Body of pancreas (tissue), 4 donors: ENCODE results near the gene DGKD. TPM values are rescaled to one million over a fixed set of nuclear protein-coding genes. Genes with fewer than 3 reads are reported as not detected.

Experiments used
- ATAC-seq: fragments of 150-250 bp; one replicate; pipeline ENCODE4 v1.9.1; 2016
- DNase-seq, 4 donors: peaks; one replicate each; pipeline ENCODE4 v3.0.0-alpha.2; 2019
- H3K27ac ChIP-seq, 4 donors: fragments of 200-600 bp; sonication (generic); 1 replicate in 3 of 4; 2 replicates in 1 of 4; pipeline versions ENCODE4 v1.5.1 to v1.6.1; 2016 to 2019; ENCODE audit warnings: mild to moderate bottlenecking in 1 of 4, mixed read lengths in 1 of 4, moderate library complexity in 1 of 4
- H3K27me3 ChIP-seq, 2 donors: fragments of 200-600 bp; sonication (generic); one replicate each; pipeline ENCODE4 v1.6.0; 2016; ENCODE audit warnings: mild to moderate bottlenecking in 1 of 2
- H3K36me3 ChIP-seq, 2 donors: fragments of 200-600 bp; sonication (generic); replicated peaks in 1 of 2; 2 replicates each; pipeline ENCODE4 v1.5.1; 2016; ENCODE audit warnings: low read depth in 2 of 2; ENCODE audit not compliant: insufficient read depth in 1 of 2
- H3K4me1 ChIP-seq: fragments of 200-600 bp; sonication (generic); one replicate; pipeline ENCODE4 v1.6.0; 2016
- H3K4me3 ChIP-seq, 2 donors: fragments of 200-600 bp; sonication (generic); 1 replicate in 1 of 2; 2 replicates in 1 of 2; pipeline ENCODE4 v1.5.1; 2016 to 2019
- H3K9me3 ChIP-seq, 3 donors: fragments of 200-600 bp; sonication (generic); 1 replicate in 2 of 3; 2 replicates in 1 of 3; pipeline ENCODE4 v1.5.1; 2016
- POLR2A ChIP-seq, 3 donors: fragments of 450-650 bp; IDR thresholded peaks; one replicate each; pipeline ENCODE4 v1.6.1; 2016; ENCODE audit warnings: antibody characterized with exemption in 3 of 3, mild to moderate bottlenecking in 2 of 3
- WGBS, 2 donors: methylation state at CpG; one replicate each; pipeline ENCODE4 v1.1.5; 2017; 5-methylcytosine and 5-hydroxymethylcytosine counted together
- intact Hi-C: fragments of 100-400 bp; cut with DNase I; formaldehyde crosslinking; loops from one replicate; pipeline ENCODE4 v1.15.1; 2023
- total RNA-seq, 2 donors: library from RNA; depleted of rRNA; stranded (reverse); fragments of >200 nt; gene quantifications; one replicate each; pipeline ENCODE4 v1.1.0, GENCODE V29; 2016
- TF ChIP-seq, protein P1 (sequence below), 7 experiments: fragments of 450-650 bp in 4 of 7; fragments of 200-600 bp in 3 of 7; sonication (generic) in 3 of 7; IDR thresholded peaks; one replicate each; pipeline ENCODE4 v1.5.1; 2016 to 2019; ENCODE audit warnings: antibody characterized with exemption in 7 of 7

The DGKD gene
- total RNA-seq, 2 donors from 2014 or later, result 9.1 to 30.3 TPM

DNA sequence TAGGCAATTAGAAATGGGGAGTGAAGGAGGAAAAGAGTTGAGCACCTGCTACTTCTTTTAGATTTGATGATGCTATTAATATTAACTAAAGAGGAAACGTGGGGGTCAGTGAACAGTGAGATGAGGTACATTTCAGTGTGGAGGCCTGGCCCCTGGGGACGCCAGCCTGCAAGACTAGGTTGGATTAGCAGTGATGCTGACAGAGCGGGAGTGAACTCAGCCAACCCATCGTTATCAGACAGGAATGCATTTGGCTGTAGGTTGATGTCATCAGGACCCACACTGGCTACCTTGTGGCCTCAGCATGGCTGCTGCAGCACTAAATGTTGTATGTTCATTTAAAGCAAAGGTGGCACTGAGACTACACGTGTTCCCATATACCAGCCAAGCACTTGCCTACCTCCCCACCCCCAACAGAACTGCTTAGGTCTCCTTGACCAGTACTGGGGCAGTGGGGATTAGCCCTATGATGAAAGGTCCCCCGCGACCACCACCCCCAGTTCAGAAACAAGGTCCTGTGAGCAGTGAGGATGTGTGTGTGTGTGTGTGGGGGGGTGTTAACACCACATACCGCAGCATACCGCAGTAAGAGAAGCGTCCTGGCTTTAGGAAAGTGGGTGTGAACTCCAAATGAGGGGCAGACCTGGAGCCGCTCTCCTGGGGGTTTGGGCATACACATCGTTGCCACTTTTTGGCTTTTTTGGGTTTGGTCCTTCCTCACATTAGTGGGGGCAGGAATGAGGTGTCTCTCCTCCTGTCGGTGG lies 26.0 kb downstream of the DGKD start:
- peaks cover 6% of the 10 kb centered on the region for H3K4me1 ChIP-seq
- H3K36me3 ChIP-seq, result no peaks in the 10 kb centered on the region
- H3K9me3 ChIP-seq, result no peaks in the 10 kb centered on the region
- no peak for DNase-seq
- H3K27ac ChIP-seq, result no peak overlapping the region
- no peaks in the 10 kb centered on the region for H3K27me3 ChIP-seq
- intact Hi-C loops, result no loop called here
- WGBS, 2 donors, result 91 to 92% methylated on average over 7 to 13 of the region's 13 CpGs
- no peak for ATAC-seq
- TF ChIP-seq, protein P1, sequence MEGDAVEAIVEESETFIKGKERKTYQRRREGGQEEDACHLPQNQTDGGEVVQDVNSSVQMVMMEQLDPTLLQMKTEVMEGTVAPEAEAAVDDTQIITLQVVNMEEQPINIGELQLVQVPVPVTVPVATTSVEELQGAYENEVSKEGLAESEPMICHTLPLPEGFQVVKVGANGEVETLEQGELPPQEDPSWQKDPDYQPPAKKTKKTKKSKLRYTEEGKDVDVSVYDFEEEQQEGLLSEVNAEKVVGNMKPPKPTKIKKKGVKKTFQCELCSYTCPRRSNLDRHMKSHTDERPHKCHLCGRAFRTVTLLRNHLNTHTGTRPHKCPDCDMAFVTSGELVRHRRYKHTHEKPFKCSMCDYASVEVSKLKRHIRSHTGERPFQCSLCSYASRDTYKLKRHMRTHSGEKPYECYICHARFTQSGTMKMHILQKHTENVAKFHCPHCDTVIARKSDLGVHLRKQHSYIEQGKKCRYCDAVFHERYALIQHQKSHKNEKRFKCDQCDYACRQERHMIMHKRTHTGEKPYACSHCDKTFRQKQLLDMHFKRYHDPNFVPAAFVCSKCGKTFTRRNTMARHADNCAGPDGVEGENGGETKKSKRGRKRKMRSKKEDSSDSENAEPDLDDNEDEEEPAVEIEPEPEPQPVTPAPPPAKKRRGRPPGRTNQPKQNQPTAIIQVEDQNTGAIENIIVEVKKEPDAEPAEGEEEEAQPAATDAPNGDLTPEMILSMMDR (IDR thresholded peaks at IDR 0.05), result no peak
- no peak for TF ChIP-seq POLR2A (IDR thresholded peaks at IDR 0.05)
- H3K4me3 ChIP-seq, result no peak overlapping the region

DNA sequence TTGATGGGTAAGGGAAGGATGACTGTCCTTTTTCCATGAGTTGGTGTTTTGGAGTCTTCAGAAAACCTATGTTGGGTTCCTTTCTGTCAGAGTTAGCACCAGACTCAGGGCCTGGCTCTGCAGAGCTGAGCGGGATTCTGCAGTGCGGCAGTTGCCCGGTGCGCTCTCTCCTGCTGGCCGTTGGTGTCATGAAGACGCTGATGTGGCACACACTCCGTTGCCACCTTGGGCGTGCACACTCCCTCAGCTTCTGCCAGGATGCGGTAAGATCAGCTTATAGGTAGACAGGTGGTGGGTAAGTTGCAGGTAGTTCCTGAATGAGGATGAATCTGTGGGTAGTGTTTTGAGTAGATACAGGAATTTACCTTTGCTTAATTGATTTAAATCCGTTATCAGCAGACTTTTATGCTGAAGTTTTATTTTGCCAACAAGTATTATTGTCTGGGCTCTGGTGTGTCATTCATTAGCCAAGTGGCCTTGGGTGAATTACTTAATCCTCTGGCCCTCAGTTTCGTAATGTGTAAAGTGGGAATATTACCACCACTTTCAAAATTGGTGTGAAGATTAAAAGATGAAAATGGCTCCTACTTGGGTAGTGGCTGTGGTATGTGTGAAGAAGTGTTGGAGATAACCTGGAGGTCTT lies 26.8 kb downstream of the DGKD start:
- H3K4me1 ChIP-seq, result peaks cover 6% of the 10 kb centered on the region
- ATAC-seq, result no peak
- TF ChIP-seq POLR2A (IDR thresholded peaks at IDR 0.05), result no peak
- TF ChIP-seq, protein P1 (IDR thresholded peaks at IDR 0.05), result no peak
- no peak overlapping the region for H3K27ac ChIP-seq
- no peaks in the 10 kb centered on the region for H3K9me3 ChIP-seq
- no peak for DNase-seq
- H3K27me3 ChIP-seq, result no peaks in the 10 kb centered on the region
- no peak overlapping the region for H3K4me3 ChIP-seq
- H3K36me3 ChIP-seq, result no peaks in the 10 kb centered on the region
- 82 to 83% methylated on average over 11 of the region's 11 CpGs for WGBS, 2 donors
- intact Hi-C loops, result no loop called here

DNA sequence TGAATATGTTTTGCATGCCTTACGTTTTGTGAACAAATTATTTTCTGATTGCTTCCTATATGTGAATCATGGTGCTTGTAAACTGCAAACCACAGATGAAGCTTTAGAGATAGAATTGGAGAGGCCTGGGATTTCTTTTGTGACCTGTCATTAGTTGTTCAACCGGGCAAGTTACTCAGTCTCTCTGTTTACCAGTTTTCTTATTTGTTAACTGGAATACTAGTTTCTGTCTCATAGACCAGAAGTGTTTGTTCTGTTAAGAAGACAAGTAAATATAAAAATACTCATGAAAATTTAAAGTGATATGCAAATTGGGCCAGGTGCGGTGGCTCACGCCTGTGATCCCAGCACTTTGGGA lies 27.3 kb downstream of the DGKD start:
- H3K36me3 ChIP-seq, result no peaks in the 10 kb centered on the region
- H3K4me3 ChIP-seq, result no peak overlapping the region
- TF ChIP-seq, protein P1 (IDR thresholded peaks at IDR 0.05), result no peak
- TF ChIP-seq POLR2A (IDR thresholded peaks at IDR 0.05), result no peak
- H3K4me1 ChIP-seq, result peaks cover 6% of the 10 kb centered on the region
- H3K27ac ChIP-seq, result no peak overlapping the region
- no peaks in the 10 kb centered on the region for H3K9me3 ChIP-seq
- WGBS, 2 donors, result 94 to 97% methylated on average over 4 of the region's 4 CpGs
- H3K27me3 ChIP-seq, result no peaks in the 10 kb centered on the region
- DNase-seq, result no peak
- no peak for ATAC-seq
- intact Hi-C loops, result no loop called here

- Histone ChIP-seq H3K4me3 (no peak overlapping the region), H3K4me1 (peaks cover 19% of the 10 kb centered on the region), H3K27ac (no peak overlapping the region), H3K36me3 (no peaks in the 10 kb centered on the region), H3K27me3 (no peaks in the 10 kb centered on the region), H3K9me3 (no peaks in the 10 kb centered on the region)
- TF ChIP-seq, protein P1 (IDR thresholded peaks at IDR 0.05), result no peak
- TF ChIP-seq POLR2A (IDR thresholded peaks at IDR 0.05), result no peak
- 85 to 91% methylated on average over 9 to 10 of the region's 10 CpGs for WGBS, 2 donors
- ATAC-seq (no peak), DNase-seq (no peak)
- intact Hi-C loops, result no loop called here
Observed at GRCh38 chr2:233384015-233384414, 29.7 kb downstream of the DGKD start.
